Ramos (cell line): ENCODE measurements around the gene SPINT1.

Experiments used
- in situ Hi-C: fragments of 300-500 bp; cut with MboI; formaldehyde crosslinking; loops from one replicate; pipeline ENCODE4 v1.14.3; 2022; ENCODE audit warnings: low sequenced_read_pairs; ENCODE audit not compliant: unreplicated experiment

Gene SPINT1, protein sequence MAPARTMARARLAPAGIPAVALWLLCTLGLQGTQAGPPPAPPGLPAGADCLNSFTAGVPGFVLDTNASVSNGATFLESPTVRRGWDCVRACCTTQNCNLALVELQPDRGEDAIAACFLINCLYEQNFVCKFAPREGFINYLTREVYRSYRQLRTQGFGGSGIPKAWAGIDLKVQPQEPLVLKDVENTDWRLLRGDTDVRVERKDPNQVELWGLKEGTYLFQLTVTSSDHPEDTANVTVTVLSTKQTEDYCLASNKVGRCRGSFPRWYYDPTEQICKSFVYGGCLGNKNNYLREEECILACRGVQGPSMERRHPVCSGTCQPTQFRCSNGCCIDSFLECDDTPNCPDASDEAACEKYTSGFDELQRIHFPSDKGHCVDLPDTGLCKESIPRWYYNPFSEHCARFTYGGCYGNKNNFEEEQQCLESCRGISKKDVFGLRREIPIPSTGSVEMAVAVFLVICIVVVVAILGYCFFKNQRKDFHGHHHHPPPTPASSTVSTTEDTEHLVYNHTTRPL

DNA sequence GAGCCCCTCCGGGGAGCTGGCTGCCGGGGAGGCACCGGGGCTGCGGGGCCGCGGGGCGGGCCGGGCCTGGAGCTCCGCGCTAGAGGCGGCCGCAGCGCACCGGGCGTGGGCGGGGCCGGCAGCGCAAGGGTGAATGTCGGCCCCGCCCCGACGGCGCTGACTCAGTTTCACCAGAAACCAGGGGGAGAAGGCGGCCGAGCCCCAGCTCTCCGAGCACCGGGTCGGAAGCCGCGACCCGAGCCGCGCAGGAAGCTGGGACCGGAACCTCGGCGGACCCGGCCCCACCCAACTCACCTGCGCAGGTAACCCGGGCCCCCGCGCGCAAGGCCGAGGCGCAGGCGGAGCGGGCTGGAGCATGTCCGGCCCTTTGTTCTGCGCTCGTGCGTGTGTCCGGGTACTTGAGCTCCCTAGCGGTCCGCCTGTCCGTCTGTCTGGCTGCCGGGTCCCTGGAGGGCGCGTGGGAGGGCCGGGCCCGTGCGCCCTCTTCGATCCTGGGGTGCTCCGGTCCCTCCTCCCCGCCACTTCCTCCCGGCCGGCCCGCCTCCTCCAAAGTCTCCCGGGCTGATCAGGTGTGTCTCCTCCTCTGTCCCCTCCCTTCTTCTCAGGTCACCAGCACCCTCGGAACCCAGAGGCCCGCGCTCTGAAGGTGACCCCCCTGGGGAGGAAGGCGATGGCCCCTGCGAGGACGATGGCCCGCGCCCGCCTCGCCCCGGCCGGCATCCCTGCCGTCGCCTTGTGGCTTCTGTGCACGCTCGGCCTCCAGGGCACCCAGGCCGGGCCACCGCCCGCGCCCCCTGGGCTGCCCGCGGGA lies at the start of gene SPINT1:
Gene SPINT1, plus strand, starts transcription at position 164 of the 811 bp plus-strand sequence. Its CDS starts 507 bp downstream, at position 671.
- in situ Hi-C loops, result no loop called here

DNA sequence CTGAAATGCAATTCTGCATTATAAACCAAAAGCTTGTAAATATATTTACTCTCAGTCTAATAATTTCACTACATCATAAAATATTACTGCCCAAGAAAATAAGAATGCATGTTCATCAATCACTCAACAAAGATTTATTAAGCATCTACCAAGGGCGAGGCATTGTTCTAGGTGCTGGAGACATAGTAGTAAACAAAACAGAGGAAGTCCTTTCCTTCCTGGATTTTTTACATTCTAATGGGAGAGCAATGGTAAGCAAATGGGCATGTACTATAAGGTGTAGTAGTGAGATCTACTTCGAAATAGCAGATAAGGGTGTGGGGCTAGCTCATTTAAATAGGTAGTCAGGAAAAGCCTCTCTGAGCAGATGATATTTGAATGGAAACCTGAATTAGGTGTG lies 47.8 kb upstream of the SPINT1 start:
- in situ Hi-C loops, result no loop called here

DNA sequence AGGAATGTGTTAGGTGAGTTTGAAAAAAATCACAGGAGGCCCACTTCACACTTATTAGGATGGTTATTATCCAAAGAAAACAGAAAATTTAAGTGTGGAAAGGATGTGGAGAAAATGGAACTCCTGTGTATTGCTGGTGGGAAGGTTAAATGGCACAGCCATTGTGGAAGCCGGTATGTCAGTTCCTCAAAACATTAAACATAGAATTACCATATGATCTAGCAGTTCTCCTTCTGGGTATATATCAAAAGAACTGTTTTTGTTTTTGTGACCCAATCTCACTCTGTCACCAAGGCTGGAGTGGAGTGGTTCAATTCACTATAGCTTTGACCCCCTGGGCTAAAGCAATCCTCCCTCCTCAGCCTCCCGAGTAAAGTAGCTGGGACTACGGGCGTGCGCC lies 47.3 kb upstream of the SPINT1 start:
- in situ Hi-C loops, result no loop called here

DNA sequence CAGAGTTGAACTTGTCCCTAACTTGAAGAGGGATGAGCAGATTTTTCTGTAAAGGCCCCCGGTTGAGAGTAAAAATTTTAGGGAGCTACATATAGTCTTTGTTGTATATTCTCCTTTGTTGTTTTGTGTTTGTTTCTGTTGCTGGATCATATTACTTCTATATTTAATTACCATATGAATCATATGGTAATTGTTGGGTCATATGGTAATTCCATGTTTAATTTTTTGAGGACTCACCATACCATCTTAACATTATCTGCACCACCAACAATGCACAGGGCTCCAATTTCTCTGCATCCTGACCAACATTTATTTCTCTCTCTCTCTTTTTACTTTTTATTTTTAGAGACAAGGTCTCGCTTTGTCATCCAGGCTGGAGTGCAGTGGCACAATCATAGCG lies 44.3 kb upstream of the SPINT1 start:
- in situ Hi-C loops, result no loop called here

DNA sequence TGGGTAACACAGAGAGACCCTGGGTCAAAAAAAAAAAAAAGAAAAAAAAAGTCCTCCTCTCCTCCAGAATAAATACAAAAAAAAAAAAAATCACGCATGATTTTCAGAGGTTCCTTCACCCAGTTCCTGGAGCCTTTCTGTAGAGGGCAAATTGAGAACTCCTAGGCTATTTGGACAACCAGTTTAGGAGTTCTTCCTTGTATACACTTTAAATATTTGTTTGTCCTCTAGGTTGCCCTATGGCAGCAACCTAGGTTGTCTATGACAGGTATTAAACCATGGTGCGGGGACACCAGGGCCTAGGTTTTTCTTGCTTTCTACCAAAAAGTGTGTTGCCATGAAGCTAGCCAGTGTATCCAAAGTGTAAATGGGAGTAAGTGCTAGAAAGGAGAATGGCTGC lies 40.8 kb upstream of the SPINT1 start:
- in situ Hi-C loops, result no loop called here

DNA sequence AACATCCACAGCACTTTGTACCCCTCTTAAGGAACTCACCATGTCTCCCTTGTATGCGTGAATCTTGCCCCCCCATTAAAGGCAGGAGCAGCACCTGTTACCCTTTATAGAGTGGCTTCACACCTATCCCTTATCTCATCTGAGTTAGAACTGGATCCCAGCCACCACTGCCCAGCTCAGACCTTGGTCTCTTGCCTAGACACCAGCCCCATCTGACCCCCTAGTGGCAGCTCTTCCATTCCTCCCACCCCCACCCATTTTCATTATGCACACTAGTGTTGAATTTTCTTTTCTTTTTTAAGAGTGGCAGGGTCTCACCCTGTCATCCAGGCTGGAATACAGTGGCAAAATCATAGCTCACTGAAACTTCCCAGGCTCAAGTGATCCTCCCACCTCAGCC lies 40.2 kb upstream of the SPINT1 start:
- in situ Hi-C loops, result no loop called here

DNA sequence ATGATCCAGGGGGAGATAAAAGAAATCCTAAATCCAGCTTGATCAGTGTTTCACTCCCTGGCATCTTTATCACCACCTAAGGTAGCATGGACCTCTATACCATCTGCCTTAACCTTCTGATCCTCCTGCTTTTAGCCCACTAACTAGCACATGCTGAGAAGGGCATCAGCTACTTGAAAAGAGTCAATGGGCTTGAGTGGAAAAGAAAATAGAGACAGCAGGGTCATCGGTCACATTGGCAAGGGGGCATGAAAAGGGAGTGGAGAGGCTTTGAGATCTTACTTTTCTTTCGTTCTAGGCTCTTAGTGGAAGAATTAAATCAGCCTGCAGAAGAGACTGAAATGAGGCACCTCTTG lies 37.2 kb upstream of the SPINT1 start:
- in situ Hi-C loops, result no loop called here

DNA sequence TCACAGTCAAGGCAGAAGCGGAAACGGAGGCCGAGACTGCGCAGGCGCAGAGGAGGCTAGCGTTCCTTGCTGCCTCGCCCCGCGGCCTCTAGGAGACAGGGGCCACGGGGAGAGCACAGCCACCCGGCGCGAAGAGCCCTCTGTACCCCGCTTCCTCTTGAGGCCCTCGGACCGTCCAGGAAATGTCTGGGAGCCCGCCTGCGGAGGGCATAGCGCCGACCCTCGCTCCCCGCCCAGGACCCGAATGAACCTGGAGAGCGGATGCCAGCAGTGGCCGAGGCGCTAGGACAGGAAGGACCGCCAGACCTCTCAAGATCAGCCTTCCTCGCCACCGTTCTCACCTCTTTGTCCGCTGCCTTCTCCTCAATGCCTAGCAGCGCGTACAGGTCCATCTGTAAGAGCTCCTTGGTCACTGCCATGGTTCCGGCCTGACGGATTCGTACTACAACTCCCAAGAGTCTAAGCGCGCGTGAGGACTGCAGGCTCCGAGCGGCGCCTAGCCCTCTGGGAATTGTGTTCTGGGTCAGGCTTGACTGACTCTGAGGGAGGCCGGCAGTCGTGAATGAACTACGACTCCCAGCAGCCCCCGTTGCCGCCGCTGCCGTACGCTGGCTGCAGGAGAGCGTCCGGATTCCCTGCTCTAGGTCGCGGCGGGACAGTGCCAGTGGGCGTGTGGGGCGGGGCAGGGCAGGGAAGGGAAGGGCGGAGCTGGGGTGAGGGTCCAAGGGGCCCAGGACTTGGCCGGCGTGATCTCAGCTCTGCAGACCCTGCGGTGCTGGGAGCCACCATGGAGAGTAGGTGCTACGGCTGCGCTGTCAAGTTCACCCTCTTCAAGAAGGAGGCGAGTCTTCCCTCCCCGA lies 36.6 kb upstream of the SPINT1 start, which contains the start of the genes DNAJC17 and ZFYVE19:
Gene DNAJC17, minus strand, starts transcription at position 446 of the 860 bp plus-strand sequence. Its CDS starts 27 bp downstream, at position 419.
Gene ZFYVE19, plus strand, starts transcription at position 62 of the 860 bp plus-strand sequence. Its CDS starts 501 bp downstream, at position 563.
- in situ Hi-C loops, result no loop called here

DNA sequence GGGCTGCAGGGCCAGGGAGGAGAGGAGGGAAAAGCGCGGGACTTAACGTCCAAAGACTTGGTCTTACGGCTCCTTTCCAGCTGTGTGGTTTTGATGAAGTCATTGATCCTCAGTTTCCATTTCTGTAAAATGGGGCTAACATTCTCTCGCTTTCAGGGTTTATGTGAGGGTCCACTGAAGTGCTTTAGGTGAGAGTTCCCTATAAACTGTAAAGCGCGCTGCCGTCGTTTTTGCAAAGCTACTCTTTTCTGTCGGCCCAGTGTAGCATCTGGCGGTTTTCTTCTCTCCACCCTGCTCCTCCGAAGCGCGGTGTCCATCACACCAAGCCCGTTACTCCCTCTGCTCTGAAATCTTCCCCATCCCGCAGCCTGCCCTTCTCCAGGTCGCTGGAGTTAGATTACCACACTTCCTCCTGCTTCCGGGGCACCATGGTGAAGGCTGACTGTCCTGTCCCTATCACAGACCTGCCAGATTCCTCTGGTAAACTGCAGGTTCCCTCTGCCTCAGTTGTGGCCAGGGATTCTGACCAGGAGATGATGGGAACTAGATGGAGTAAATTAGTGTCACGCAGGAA lies 35.9 kb upstream of the SPINT1 start:
- in situ Hi-C loops, result no loop called here

DNA sequence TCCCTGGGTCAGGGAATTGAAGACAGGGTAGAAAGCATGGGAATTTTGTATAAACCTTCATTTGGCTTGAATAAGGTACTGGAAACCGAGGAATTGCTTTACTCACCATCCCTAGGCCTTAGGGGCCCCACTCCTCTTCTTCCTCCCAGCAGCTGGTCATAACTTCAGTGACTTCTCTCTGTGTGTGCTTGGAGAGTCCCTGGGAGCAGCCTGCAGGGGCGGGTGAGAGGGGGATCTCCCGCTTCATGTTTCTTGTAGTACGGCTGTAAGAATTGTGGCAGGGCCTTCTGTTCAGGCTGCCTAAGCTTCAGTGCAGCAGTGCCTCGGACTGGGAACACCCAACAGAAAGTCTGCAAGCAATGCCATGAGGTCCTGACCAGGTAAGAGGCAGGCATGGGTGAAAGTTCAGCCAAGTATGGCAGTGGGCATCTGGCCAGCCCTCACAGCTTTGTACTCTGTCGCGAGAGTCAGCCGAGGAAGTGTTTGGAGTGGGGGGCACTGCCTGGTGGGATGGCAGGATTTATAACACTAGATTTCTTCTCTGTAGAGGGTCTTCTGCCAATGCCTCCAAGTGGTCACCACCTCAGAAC lies 34.9 kb upstream of the SPINT1 start:
- in situ Hi-C loops, result no loop called here

DNA sequence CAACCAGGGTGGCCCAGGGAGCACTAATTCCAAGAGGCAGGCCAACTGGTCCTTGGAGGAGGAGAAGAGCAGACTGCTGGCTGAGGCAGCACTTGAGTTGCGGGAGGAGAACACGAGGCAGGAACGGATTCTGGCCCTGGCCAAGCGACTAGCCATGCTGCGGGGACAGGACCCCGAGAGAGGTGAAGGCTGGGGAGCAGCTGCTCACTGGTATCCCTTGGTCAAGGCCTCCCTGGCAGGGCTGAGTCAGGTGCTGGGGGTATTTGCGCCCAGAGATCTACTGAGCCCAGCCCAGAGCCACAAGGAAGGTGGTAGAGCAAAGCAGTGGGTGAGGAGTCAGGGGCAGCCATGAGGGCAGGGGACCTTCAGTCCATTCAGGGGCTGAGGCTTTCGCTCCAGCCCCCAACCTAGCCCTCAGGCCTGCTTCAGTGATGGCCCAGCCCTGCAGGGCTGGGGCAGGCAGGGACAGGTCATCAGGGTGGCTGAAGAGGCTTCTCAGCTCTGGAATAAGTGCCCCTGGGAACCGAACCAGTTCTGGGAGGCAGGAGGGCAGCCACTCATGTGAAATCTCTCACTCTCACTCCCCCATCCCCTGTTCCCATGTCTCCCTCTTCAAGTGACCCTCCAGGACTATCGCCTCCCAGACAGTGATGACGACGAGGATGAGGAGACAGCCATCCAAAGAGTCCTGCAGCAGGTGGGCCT lies 31.0 kb upstream of the SPINT1 start:
- in situ Hi-C loops, result no loop called here

DNA sequence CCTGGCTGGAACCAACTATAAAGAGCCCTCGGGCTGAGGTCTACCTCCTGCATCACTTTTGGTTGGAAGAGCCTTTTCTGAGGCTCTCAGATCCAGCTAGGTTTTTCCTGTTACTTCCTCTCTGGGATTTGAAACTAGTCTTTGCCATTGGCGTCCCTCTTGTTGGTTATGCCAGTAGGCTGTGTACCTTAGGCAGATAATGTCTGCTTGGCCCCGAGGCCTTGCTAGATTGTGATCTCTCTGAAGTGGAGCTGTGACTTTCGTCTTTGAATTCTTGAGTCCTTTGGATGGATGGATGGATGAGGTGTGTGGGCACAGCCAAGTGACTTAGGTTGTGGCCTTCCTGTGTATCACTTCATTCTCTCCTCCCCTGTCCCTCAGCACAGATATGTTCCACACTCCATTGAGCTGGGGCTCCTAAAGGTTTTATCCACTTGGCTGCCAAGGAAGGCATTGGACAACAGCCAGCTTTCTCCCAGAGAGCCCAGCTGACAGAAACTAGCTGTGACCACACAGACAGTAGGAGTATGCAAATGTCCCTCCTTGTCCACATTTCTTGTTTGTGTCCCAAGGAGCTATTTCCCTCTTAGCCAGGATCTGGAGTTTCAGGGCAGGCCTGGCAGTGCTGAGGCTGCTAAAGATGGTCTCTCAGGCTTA lies 28.7 kb upstream of the SPINT1 start:
- in situ Hi-C loops, result no loop called here

DNA sequence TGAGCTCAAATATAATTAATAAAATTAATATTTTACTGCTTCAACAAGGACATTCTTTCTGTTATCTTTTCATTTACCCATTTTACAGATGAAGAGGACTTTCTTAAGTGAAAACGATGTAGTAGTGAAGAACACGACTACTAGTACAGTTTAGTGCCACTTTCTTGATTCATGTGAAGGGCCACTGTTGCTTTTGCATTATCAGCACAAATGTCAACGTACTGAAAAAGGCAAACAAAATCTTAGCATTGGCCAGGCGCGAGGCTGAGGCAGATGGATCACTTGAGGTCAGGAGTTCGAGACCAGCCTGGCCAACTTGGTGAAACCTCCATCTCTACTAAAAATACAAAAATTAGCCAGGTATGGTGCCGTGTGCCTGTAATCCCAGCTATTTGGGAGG lies 24.8 kb upstream of the SPINT1 start:
- in situ Hi-C loops, result no loop called here

DNA sequence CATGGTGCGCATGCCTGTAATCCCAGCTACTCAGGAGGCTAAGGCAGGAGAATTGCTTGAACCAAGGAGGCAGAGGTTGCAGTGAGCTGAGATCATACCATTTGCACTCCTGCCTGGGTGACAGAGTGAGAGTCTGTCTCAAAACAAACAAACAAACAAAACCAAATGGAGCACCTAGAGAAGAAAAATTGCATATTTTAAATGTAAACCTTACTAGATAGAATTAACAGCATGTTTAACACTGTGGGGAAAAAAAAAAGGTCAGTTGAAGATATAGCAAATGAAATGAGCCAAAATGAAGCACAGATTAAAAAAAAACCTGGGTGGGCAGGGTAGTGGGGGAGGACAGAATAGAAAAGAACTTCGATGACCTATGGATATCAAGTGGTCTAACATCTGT lies 22.7 kb upstream of the SPINT1 start:
- in situ Hi-C loops, result no loop called here

DNA sequence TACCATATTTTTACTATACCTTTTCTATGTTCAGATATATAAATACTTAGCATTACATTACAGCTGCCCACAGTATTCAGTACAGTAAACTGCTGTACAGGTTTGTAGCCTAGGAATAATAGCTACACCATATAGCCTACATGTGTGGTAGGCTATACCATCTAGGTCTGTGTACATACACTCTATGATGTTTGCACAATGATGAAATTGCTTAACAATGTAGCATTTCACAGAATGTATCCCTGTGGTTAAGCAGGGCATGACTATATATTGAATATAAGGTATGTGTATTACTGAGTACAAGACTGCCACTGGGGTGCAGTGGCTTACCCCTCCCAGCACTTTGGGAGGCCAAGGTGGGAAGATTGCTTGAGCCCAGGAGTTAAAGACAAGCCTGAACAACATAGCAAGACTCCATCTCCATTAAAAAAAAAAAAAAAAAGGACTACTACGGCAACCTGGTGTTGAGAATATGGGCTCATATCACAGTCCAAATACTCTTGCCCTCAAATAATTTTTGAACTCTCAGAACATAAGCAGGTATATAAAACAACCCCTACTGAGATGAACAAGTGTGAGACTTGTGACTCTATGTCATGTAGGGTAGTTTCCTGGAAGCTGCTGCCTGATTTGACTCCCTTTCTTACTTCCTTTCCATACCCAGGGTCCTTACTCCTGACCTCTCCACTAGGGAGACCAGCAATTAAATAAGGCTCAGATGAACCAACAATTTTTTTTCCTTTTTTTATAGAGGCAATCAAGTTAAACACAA lies 20.1 kb upstream of the SPINT1 start:
- in situ Hi-C loops, result no loop called here

DNA sequence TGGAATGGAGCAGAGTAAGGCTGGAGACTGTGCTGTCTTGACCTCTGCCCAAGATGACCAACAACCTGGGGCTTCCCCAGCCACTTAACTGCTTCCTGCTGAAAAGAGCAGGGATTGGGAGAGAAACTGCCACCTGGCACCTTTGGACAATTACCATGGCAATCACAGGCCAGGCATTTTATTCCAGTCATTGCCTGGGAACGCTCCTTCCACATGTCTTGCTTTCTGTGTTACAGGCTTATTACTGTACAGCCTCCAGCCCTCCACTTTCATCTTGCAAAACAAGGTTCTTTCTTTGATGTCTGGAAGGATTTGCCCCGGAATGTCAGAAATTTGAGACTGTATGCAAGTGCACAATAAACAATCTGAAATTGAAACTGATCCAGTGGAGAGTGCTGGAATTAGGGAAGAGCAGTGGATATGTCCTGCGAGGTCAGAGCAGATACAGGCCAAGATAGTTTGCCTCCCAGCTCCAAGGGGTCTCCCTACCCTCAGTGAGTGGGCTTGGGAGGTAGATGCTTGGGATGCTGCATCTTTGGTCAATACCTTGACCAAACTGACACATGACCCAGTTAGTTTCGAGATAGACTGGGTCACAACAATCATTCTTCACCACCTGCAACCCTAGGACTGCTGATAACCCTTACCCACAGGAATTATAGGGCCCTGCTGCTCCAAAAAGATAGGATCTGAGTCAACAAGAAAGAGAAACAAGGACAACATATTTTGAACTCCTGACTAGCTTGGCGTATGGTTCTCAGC lies 18.0 kb upstream of the SPINT1 start:
- in situ Hi-C loops, result no loop called here
